HEK293 (cell line): ENCODE data around the gene SPACA7.

Experiments used
- GLIS2 ChIP-seq: fragments of 450-650 bp; formaldehyde crosslinking; IDR thresholded peaks from 2 replicates; pipeline ENCODE4 v1.5.1; 2016; ENCODE audit warnings: missing biosample characterization, missing genetic modification characterization
- OVOL3 ChIP-seq: fragments of 450-650 bp; formaldehyde crosslinking; IDR thresholded peaks from 2 replicates; pipeline ENCODE4 v1.5.1; 2016; ENCODE audit warnings: missing biosample characterization, missing genetic modification characterization
- PRDM1 ChIP-seq: fragments of 450-650 bp; formaldehyde crosslinking; IDR thresholded peaks from 2 replicates; pipeline ENCODE4; 2016; ENCODE audit warnings: missing biosample characterization, missing genetic modification characterization
- ZNF335 ChIP-seq: fragments of 450-650 bp; formaldehyde crosslinking; conservative IDR thresholded peaks from 2 replicates; pipeline ENCODE4 v1.5.1; 2016; ENCODE audit warnings: missing biosample characterization, missing genetic modification characterization
- ZNF544 ChIP-seq: fragments of 450-650 bp; formaldehyde crosslinking; IDR thresholded peaks from 2 replicates; pipeline ENCODE4 v1.5.0; 2017; ENCODE audit warnings: missing biosample characterization, missing genetic modification characterization
- ZNF624 ChIP-seq: fragments of 450-650 bp; formaldehyde crosslinking; IDR thresholded peaks from 2 replicates; pipeline ENCODE4 v1.5.1; 2017; ENCODE audit warnings: missing biosample characterization, missing genetic modification characterization
- ZNF645 ChIP-seq: fragments of 450-650 bp; formaldehyde crosslinking; IDR thresholded peaks from 2 replicates; pipeline ENCODE4; 2016; ENCODE audit warnings: missing biosample characterization, missing genetic modification characterization
- ZNF658 ChIP-seq: fragments of 450-650 bp; formaldehyde crosslinking; IDR thresholded peaks from 2 replicates; pipeline ENCODE4; 2016; ENCODE audit warnings: missing biosample characterization, missing genetic modification characterization
- ZNF707 ChIP-seq: fragments of 450-650 bp; formaldehyde crosslinking; IDR thresholded peaks from 2 replicates; pipeline ENCODE4 v1.5.1; 2016; ENCODE audit warnings: missing biosample characterization, missing genetic modification characterization
- ZNF747 ChIP-seq: fragments of 450-650 bp; formaldehyde crosslinking; IDR thresholded peaks from 2 replicates; pipeline ENCODE4 v1.5.1; 2016; ENCODE audit warnings: missing biosample characterization, missing genetic modification characterization
- ZNF768 ChIP-seq: fragments of 450-650 bp; formaldehyde crosslinking; IDR thresholded peaks from 2 replicates; pipeline ENCODE4 v1.5.1; 2018; ENCODE audit warnings: missing biosample characterization, mild to moderate bottlenecking, missing genetic modification characterization
- TF ChIP-seq, protein P1 (sequence below): fragments of 450-650 bp; formaldehyde crosslinking; IDR thresholded peaks from 2 replicates; pipeline ENCODE4 v1.5.1; 2016; ENCODE audit warnings: missing biosample characterization, missing genetic modification characterization
- TF ChIP-seq, protein P2 (sequence below): fragments of 450-650 bp; formaldehyde crosslinking; IDR thresholded peaks from 2 replicates; pipeline ENCODE4 v1.5.1; 2016; ENCODE audit warnings: missing biosample characterization, missing genetic modification characterization, borderline replicate concordance

DNA sequence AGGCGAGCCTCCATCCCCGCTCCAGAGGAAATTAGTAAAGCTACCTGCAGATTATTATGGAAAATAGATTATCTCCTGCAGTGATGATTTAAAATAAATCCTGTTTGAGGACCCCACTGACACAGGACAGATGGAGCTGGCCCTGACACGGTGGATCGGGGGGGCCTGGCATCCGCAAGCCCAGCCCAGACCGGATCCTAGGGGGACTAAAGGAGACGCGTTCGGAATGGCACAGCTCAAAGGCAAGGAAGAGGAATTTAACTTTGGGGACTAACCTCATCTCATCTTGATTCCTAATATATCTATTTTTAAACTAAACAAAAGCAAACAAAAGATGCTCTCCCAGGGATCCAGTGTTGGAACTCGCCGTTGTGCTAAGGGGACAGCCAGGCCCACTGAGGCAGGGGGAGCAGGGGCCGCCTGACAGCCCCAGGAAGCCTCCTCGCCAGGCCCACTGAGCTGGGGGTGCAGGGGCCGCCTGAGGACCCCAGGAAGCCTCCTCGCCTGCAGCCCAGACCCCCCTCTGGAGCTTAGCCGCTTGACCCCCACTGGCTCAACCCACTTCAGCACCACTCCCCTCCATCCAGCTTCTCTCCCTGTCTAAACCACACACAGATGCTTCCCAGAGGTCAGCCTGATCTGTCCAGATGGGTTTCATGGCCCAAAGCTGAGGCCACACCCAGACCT is 78.6 kb downstream of the SPACA7 start:
- TF ChIP-seq GLIS2 (tag by site-specific recombination) (no peak), ZNF707 (tag by site-specific recombination) (no peak), OVOL3 (no peak), ZNF544 (no peak), ZNF768 (no peak), ZNF335 (tag by site-specific recombination) (no peak), PRDM1 (tag by site-specific recombination) (no peak), ZNF658 (no peak), ZNF645 (tag by site-specific recombination) (no peak), ZNF624 (no peak), ZNF747 (tag by site-specific recombination) (no peak)
- TF ChIP-seq, protein P1, sequence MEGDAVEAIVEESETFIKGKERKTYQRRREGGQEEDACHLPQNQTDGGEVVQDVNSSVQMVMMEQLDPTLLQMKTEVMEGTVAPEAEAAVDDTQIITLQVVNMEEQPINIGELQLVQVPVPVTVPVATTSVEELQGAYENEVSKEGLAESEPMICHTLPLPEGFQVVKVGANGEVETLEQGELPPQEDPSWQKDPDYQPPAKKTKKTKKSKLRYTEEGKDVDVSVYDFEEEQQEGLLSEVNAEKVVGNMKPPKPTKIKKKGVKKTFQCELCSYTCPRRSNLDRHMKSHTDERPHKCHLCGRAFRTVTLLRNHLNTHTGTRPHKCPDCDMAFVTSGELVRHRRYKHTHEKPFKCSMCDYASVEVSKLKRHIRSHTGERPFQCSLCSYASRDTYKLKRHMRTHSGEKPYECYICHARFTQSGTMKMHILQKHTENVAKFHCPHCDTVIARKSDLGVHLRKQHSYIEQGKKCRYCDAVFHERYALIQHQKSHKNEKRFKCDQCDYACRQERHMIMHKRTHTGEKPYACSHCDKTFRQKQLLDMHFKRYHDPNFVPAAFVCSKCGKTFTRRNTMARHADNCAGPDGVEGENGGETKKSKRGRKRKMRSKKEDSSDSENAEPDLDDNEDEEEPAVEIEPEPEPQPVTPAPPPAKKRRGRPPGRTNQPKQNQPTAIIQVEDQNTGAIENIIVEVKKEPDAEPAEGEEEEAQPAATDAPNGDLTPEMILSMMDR (tag by site-specific recombination): no peak
- TF ChIP-seq, protein P2, sequence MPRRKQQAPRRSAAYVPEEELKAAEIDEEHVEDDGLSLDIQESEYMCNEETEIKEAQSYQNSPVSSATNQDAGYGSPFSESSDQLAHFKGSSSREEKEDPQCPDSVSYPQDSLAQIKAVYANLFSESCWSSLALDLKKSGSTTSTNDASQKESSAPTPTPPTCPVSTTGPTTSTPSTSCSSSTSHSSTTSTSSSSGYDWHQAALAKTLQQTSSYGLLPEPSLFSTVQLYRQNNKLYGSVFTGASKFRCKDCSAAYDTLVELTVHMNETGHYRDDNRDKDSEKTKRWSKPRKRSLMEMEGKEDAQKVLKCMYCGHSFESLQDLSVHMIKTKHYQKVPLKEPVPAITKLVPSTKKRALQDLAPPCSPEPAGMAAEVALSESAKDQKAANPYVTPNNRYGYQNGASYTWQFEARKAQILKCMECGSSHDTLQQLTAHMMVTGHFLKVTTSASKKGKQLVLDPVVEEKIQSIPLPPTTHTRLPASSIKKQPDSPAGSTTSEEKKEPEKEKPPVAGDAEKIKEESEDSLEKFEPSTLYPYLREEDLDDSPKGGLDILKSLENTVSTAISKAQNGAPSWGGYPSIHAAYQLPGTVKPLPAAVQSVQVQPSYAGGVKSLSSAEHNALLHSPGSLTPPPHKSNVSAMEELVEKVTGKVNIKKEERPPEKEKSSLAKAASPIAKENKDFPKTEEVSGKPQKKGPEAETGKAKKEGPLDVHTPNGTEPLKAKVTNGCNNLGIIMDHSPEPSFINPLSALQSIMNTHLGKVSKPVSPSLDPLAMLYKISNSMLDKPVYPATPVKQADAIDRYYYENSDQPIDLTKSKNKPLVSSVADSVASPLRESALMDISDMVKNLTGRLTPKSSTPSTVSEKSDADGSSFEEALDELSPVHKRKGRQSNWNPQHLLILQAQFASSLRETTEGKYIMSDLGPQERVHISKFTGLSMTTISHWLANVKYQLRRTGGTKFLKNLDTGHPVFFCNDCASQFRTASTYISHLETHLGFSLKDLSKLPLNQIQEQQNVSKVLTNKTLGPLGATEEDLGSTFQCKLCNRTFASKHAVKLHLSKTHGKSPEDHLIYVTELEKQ (tag by site-specific recombination): no peak
